ENCODE data around the gene IQSEC2.

DNA sequence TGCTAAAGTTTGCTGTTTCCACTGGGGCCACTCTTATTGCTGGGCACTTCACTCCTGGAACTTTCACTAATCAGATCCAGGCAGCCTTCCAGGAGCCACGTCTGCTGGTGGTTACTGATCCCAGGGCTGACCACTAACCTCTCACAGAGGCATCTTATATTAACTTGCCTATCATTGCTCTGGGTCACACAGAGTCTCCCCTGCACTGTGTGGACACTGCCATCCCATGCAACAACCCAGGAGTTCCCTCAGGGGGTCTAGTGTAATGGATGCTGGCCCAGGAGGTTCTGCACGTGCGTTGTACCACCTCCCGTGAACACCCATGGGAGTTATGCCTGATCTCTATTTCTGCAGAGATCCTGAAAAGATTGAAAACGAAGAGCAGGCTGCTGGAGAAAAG, 41.8 kb upstream of the IQSEC2 start:
- TF ChIP-seq SOX6 (IDR thresholded peaks at IDR 0.05) (no peak), SOX6 (CRISPR knock-in tag; IDR thresholded peaks at IDR 0.05) (no peak), ZBTB1 (CRISPR knock-in tag; IDR thresholded peaks at IDR 0.05; ENCODE audit: borderline replicate concordance) (no peak), FOSL2 (CRISPR knock-in tag; IDR thresholded peaks at IDR 0.05) (no peak), POLR2AphosphoS5 (IDR thresholded peaks at IDR 0.05; ENCODE audit: low read depth, low read length) (no peak), BRCA1 (CRISPR knock-in tag; IDR thresholded peaks at IDR 0.05) (no peak), KDM1A (CRISPR knock-in tag; IDR thresholded peaks at IDR 0.05) (no peak), ZNF747 (CRISPR knock-in tag; IDR thresholded peaks at IDR 0.05; ENCODE audit: borderline replicate concordance) (no peak)
- TF ChIP-seq, protein P1, sequence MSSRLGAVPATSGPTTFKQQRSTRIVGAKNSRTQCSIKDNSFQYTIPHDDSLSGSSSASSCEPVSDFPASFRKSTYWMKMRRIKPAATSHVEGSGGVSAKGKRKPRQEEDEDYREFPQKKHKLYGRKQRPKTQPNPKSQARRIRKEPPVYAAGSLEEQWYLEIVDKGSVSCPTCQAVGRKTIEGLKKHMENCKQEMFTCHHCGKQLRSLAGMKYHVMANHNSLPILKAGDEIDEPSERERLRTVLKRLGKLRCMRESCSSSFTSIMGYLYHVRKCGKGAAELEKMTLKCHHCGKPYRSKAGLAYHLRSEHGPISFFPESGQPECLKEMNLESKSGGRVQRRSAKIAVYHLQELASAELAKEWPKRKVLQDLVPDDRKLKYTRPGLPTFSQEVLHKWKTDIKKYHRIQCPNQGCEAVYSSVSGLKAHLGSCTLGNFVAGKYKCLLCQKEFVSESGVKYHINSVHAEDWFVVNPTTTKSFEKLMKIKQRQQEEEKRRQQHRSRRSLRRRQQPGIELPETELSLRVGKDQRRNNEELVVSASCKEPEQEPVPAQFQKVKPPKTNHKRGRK (CRISPR knock-in tag; IDR thresholded peaks at IDR 0.05) = no peak
- TF ChIP-seq, protein P2, sequence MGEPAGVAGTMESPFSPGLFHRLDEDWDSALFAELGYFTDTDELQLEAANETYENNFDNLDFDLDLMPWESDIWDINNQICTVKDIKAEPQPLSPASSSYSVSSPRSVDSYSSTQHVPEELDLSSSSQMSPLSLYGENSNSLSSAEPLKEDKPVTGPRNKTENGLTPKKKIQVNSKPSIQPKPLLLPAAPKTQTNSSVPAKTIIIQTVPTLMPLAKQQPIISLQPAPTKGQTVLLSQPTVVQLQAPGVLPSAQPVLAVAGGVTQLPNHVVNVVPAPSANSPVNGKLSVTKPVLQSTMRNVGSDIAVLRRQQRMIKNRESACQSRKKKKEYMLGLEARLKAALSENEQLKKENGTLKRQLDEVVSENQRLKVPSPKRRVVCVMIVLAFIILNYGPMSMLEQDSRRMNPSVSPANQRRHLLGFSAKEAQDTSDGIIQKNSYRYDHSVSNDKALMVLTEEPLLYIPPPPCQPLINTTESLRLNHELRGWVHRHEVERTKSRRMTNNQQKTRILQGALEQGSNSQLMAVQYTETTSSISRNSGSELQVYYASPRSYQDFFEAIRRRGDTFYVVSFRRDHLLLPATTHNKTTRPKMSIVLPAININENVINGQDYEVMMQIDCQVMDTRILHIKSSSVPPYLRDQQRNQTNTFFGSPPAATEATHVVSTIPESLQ (CRISPR knock-in tag; conservative IDR thresholded peaks at IDR 0.05) = no peak
- TF ChIP-seq, protein P3, sequence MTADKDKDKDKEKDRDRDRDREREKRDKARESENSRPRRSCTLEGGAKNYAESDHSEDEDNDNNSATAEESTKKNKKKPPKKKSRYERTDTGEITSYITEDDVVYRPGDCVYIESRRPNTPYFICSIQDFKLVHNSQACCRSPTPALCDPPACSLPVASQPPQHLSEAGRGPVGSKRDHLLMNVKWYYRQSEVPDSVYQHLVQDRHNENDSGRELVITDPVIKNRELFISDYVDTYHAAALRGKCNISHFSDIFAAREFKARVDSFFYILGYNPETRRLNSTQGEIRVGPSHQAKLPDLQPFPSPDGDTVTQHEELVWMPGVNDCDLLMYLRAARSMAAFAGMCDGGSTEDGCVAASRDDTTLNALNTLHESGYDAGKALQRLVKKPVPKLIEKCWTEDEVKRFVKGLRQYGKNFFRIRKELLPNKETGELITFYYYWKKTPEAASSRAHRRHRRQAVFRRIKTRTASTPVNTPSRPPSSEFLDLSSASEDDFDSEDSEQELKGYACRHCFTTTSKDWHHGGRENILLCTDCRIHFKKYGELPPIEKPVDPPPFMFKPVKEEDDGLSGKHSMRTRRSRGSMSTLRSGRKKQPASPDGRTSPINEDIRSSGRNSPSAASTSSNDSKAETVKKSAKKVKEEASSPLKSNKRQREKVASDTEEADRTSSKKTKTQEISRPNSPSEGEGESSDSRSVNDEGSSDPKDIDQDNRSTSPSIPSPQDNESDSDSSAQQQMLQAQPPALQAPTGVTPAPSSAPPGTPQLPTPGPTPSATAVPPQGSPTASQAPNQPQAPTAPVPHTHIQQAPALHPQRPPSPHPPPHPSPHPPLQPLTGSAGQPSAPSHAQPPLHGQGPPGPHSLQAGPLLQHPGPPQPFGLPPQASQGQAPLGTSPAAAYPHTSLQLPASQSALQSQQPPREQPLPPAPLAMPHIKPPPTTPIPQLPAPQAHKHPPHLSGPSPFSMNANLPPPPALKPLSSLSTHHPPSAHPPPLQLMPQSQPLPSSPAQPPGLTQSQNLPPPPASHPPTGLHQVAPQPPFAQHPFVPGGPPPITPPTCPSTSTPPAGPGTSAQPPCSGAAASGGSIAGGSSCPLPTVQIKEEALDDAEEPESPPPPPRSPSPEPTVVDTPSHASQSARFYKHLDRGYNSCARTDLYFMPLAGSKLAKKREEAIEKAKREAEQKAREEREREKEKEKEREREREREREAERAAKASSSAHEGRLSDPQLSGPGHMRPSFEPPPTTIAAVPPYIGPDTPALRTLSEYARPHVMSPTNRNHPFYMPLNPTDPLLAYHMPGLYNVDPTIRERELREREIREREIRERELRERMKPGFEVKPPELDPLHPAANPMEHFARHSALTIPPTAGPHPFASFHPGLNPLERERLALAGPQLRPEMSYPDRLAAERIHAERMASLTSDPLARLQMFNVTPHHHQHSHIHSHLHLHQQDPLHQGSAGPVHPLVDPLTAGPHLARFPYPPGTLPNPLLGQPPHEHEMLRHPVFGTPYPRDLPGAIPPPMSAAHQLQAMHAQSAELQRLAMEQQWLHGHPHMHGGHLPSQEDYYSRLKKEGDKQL (CRISPR knock-in tag; IDR thresholded peaks at IDR 0.05; ENCODE audit: low read depth) = no peak
- TF ChIP-seq, protein P4, sequence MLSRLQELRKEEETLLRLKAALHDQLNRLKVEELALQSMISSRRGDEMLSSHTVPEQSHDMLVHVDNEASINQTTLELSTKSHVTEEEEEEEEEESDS (CRISPR knock-in tag; IDR thresholded peaks at IDR 0.05; ENCODE audit: borderline replicate concordance) = no peak
- TF ChIP-seq, protein P5, sequence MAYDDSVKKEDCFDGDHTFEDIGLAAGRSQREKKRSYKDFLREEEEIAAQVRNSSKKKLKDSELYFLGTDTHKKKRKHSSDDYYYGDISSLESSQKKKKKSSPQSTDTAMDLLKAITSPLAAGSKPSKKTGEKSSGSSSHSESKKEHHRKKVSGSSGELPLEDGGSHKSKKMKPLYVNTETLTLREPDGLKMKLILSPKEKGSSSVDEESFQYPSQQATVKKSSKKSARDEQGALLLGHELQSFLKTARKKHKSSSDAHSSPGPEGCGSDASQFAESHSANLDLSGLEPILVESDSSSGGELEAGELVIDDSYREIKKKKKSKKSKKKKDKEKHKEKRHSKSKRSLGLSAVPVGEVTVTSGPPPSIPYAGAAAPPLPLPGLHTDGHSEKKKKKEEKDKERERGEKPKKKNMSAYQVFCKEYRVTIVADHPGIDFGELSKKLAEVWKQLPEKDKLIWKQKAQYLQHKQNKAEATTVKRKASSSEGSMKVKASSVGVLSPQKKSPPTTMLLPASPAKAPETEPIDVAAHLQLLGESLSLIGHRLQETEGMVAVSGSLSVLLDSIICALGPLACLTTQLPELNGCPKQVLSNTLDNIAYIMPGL (CRISPR knock-in tag; IDR thresholded peaks at IDR 0.05; ENCODE audit: borderline replicate concordance in 1 of 2, low read depth in 1 of 2) = no peak
- TF ChIP-seq, protein P6, sequence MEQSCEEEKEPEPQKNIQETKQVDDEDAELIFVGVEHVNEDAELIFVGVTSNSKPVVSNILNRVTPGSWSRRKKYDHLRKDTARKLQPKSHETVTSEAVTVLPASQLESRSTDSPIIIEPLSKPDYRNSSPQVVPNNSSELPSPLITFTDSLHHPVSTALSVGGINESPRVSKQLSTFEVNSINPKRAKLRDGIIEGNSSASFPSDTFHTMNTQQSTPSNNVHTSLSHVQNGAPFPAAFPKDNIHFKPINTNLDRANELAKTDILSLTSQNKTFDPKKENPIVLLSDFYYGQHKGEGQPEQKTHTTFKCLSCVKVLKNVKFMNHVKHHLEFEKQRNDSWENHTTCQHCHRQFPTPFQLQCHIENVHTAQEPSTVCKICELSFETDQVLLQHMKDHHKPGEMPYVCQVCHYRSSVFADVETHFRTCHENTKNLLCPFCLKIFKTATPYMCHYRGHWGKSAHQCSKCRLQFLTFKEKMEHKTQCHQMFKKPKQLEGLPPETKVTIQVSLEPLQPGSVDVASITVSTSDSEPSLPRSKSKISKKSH (CRISPR knock-in tag; IDR thresholded peaks at IDR 0.05; ENCODE audit: borderline replicate concordance) = no peak
- TF ChIP-seq, protein P7, sequence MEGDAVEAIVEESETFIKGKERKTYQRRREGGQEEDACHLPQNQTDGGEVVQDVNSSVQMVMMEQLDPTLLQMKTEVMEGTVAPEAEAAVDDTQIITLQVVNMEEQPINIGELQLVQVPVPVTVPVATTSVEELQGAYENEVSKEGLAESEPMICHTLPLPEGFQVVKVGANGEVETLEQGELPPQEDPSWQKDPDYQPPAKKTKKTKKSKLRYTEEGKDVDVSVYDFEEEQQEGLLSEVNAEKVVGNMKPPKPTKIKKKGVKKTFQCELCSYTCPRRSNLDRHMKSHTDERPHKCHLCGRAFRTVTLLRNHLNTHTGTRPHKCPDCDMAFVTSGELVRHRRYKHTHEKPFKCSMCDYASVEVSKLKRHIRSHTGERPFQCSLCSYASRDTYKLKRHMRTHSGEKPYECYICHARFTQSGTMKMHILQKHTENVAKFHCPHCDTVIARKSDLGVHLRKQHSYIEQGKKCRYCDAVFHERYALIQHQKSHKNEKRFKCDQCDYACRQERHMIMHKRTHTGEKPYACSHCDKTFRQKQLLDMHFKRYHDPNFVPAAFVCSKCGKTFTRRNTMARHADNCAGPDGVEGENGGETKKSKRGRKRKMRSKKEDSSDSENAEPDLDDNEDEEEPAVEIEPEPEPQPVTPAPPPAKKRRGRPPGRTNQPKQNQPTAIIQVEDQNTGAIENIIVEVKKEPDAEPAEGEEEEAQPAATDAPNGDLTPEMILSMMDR (CRISPR knock-in tag; IDR thresholded peaks at IDR 0.05) = no peak
